Liver (tissue), 9 donors: ENCODE results near the gene C11orf68. TPM values are rescaled to one million over a fixed set of nuclear protein-coding genes. Genes with fewer than 3 reads are reported as not detected.

ENCODE experiments used
- DNase-seq: peaks from one replicate; pipeline ENCODE4 v3.0.0-alpha.2; 2017; ENCODE audit warnings: low spot score
- H3K27ac ChIP-seq, 2 donors: one replicate each; pipeline ENCODE4 v1.7.0; 2013; ENCODE audit warnings: inconsistent platforms in 2 of 2, low read length in 2 of 2, control low read depth in 1 of 2, low read depth in 1 of 2, mild to moderate bottlenecking in 1 of 2
- H3K27me3 ChIP-seq, 4 donors: one replicate each; pipeline versions ENCODE4 v1.6.1 to v1.7.0; 2013; ENCODE audit warnings: low read length in 3 of 4, inconsistent platforms in 1 of 4, mild to moderate bottlenecking in 1 of 4, moderate library complexity in 1 of 4; ENCODE audit not compliant: control insufficient read depth in 4 of 4, insufficient read depth in 4 of 4
- H3K36me3 ChIP-seq, 4 donors: one replicate each; pipeline versions ENCODE4 v1.6.1 to v1.7.0; 2013; ENCODE audit warnings: low read length in 3 of 4, mild to moderate bottlenecking in 3 of 4, low read depth in 1 of 4, moderate library complexity in 1 of 4; ENCODE audit not compliant: control insufficient read depth in 4 of 4, insufficient read depth in 3 of 4
- H3K4me1 ChIP-seq, 4 donors: one replicate each; pipeline versions ENCODE4 v1.6.1 to v1.7.0; 2013; ENCODE audit warnings: low read length in 3 of 4, mild to moderate bottlenecking in 3 of 4, moderate library complexity in 1 of 4; ENCODE audit not compliant: control insufficient read depth in 4 of 4, insufficient read depth in 4 of 4
- H3K4me3 ChIP-seq, 3 donors: one replicate each; pipeline versions ENCODE4 v1.6.1 to v1.7.0; 2013; ENCODE audit warnings: low read length in 3 of 3, control low read depth in 1 of 3, low read depth in 1 of 3, mild to moderate bottlenecking in 1 of 3
- H3K9ac ChIP-seq, 2 donors: one replicate each; pipeline ENCODE4 v1.7.0; 2013; ENCODE audit warnings: low read length in 2 of 2, mild to moderate bottlenecking in 2 of 2, moderate library complexity in 2 of 2, control low read depth in 1 of 2, low read depth in 1 of 2
- H3K9me3 ChIP-seq, 4 donors: one replicate each; pipeline versions ENCODE4 v1.6.1 to v1.7.0; 2013; ENCODE audit warnings: low read length in 3 of 4; ENCODE audit not compliant: control insufficient read depth in 4 of 4
- EGR1 ChIP-seq, 2 donors: IDR thresholded peaks; 2 replicates each; pipeline ENCODE4 v1.6.1; 2016 to 2018; ENCODE audit warnings: antibody characterized with exemption in 2 of 2, low read depth in 2 of 2
- FOXA1 ChIP-seq: IDR thresholded peaks from 2 replicates; pipeline ENCODE4 v1.6.1; 2016; ENCODE audit warnings: antibody characterized with exemption
- FOXA2 ChIP-seq: IDR thresholded peaks from 2 replicates; pipeline ENCODE4 v1.6.1; 2016; ENCODE audit warnings: antibody characterized with exemption
- GABPA ChIP-seq, 2 donors: IDR thresholded peaks in 1 of 2; conservative IDR thresholded peaks in 1 of 2; 2 replicates each; pipeline ENCODE4 v1.6.1; 2016; ENCODE audit warnings: antibody characterized with exemption in 2 of 2, mild to moderate bottlenecking in 1 of 2, moderate library complexity in 1 of 2
- HNF4A ChIP-seq, 2 donors: conservative IDR thresholded peaks; 2 replicates each; pipeline ENCODE4 v1.6.1; 2016; ENCODE audit warnings: antibody characterized with exemption in 2 of 2, mild to moderate bottlenecking in 2 of 2
- HNF4G ChIP-seq: IDR thresholded peaks from 2 replicates; pipeline ENCODE4 v1.6.1; 2016; ENCODE audit warnings: antibody characterized with exemption
- JUND ChIP-seq, 2 donors: IDR thresholded peaks; 2 replicates each; pipeline ENCODE4 v1.6.1; 2016; ENCODE audit warnings: antibody characterized with exemption in 2 of 2
- NR2F2 ChIP-seq: IDR thresholded peaks from 2 replicates; pipeline ENCODE4 v1.6.1; 2016; ENCODE audit warnings: antibody characterized with exemption
- SP1 ChIP-seq: IDR thresholded peaks from 2 replicates; pipeline ENCODE4 v1.6.1; 2018; ENCODE audit warnings: antibody characterized with exemption, mild to moderate bottlenecking
- TAF1 ChIP-seq: conservative IDR thresholded peaks from 2 replicates; pipeline ENCODE4 v1.6.1; 2016; ENCODE audit warnings: antibody characterized with exemption, mild to moderate bottlenecking
- YY1 ChIP-seq: IDR thresholded peaks from 2 replicates; pipeline ENCODE4 v1.6.1; 2016; ENCODE audit warnings: antibody characterized with exemption, mild to moderate bottlenecking
- WGBS: extraction: QIAGEN DNeasy Blood & Tissue Kit; methylation state at CpG from one replicate; pipeline ENCODE4 v1.1.7; 2013; 5-methylcytosine and 5-hydroxymethylcytosine counted together
- polyA plus RNA-seq, 2 donors: library from polyadenylated mRNA; stranded (reverse) in 1 of 2; unstranded in 1 of 2; fragments of 200-250 nt in 1 of 2; fragments of >200 nt in 1 of 2; fragmentation: Nextera tagmentation in 1 of 2; extraction: Ambion mirVana in 1 of 2; gene quantifications; one replicate each; pipeline versions ENCODE4 v1.2.1 to v1.2.3, GENCODE V29; 2013 to 2015
- total RNA-seq, 2 donors: library from RNA; depleted of rRNA; stranded (reverse); fragments of >200 nt; gene quantifications; one replicate each; pipeline ENCODE4 v1.2.3, GENCODE V29; 2014
- TF ChIP-seq, protein P1 (sequence below): fragments of 150-350 bp; IDR thresholded peaks from 2 replicates; pipeline ENCODE4 v1.5.1; 2017; ENCODE audit warnings: improper control_type of control experiment, low read depth, low read length; ENCODE audit not compliant: missing input control
- TF ChIP-seq, protein P2 (sequence below): IDR thresholded peaks from 2 replicates; pipeline ENCODE4 v1.6.1; 2016; ENCODE audit warnings: antibody characterized with exemption
- TF ChIP-seq, protein P3 (sequence below): IDR thresholded peaks from 2 replicates; pipeline ENCODE4 v1.6.1; 2016; ENCODE audit warnings: antibody characterized with exemption
- TF ChIP-seq, protein P4 (sequence below): IDR thresholded peaks from 2 replicates; pipeline ENCODE4 v1.6.1; 2016; ENCODE audit warnings: antibody characterized with exemption, mild to moderate bottlenecking
- TF ChIP-seq, protein P5 (sequence below): IDR thresholded peaks from 2 replicates; pipeline ENCODE4 v1.6.1; 2016; ENCODE audit warnings: antibody characterized with exemption
- donor health status: healthy.
- donor health status: healthy.
- donor health status: healthy.
- donor health status: healthy.
- donor health status: healthy.

Gene C11orf68
- total and polyA plus RNA-seq, 4 donors, result 4.4 to 15.4 (median 11.2) TPM

DNA sequence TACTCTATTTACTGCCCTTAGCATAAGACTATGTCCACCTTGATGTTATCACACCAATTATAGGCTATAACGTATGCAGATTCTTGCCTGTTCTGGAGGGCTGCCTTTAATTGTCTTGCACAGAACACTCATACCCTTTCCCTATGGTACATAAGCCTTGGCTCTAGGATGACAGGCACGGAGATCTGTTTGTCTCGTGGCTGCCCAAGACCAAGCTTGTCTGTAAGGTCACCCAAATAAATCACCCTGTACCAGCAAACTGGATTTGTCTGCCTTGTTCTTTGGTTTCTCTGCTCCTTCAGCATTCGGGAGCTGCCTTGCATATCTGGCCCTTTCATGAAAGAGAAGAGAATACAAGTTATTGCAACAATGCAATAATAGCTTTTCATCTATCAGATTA lies 18.9 kb upstream of the C11orf68 start:
- TF ChIP-seq, protein P1, sequence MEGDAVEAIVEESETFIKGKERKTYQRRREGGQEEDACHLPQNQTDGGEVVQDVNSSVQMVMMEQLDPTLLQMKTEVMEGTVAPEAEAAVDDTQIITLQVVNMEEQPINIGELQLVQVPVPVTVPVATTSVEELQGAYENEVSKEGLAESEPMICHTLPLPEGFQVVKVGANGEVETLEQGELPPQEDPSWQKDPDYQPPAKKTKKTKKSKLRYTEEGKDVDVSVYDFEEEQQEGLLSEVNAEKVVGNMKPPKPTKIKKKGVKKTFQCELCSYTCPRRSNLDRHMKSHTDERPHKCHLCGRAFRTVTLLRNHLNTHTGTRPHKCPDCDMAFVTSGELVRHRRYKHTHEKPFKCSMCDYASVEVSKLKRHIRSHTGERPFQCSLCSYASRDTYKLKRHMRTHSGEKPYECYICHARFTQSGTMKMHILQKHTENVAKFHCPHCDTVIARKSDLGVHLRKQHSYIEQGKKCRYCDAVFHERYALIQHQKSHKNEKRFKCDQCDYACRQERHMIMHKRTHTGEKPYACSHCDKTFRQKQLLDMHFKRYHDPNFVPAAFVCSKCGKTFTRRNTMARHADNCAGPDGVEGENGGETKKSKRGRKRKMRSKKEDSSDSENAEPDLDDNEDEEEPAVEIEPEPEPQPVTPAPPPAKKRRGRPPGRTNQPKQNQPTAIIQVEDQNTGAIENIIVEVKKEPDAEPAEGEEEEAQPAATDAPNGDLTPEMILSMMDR, result no peak
- TF ChIP-seq, protein P2, sequence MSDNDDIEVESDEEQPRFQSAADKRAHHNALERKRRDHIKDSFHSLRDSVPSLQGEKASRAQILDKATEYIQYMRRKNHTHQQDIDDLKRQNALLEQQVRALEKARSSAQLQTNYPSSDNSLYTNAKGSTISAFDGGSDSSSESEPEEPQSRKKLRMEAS, result no peak
- TF ChIP-seq GABPA (IDR thresholded peaks at IDR 0.05 in 1 of 2, conservative IDR thresholded peaks at IDR 0.05 in 1 of 2), result no peak
- no peak for TF ChIP-seq FOXA2
- TF ChIP-seq EGR1 (IDR thresholded peaks at IDR 0.05; ENCODE audit: low read depth in 2 of 2), result no peak
- TF ChIP-seq TAF1, result no peak
- TF ChIP-seq, protein P3, sequence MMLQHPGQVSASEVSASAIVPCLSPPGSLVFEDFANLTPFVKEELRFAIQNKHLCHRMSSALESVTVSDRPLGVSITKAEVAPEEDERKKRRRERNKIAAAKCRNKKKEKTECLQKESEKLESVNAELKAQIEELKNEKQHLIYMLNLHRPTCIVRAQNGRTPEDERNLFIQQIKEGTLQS, result no peak
- TF ChIP-seq SP1, result no peak
- no peak for TF ChIP-seq FOXA1
- TF ChIP-seq HNF4A (conservative IDR thresholded peaks at IDR 0.05), result no peak
- TF ChIP-seq, protein P4, sequence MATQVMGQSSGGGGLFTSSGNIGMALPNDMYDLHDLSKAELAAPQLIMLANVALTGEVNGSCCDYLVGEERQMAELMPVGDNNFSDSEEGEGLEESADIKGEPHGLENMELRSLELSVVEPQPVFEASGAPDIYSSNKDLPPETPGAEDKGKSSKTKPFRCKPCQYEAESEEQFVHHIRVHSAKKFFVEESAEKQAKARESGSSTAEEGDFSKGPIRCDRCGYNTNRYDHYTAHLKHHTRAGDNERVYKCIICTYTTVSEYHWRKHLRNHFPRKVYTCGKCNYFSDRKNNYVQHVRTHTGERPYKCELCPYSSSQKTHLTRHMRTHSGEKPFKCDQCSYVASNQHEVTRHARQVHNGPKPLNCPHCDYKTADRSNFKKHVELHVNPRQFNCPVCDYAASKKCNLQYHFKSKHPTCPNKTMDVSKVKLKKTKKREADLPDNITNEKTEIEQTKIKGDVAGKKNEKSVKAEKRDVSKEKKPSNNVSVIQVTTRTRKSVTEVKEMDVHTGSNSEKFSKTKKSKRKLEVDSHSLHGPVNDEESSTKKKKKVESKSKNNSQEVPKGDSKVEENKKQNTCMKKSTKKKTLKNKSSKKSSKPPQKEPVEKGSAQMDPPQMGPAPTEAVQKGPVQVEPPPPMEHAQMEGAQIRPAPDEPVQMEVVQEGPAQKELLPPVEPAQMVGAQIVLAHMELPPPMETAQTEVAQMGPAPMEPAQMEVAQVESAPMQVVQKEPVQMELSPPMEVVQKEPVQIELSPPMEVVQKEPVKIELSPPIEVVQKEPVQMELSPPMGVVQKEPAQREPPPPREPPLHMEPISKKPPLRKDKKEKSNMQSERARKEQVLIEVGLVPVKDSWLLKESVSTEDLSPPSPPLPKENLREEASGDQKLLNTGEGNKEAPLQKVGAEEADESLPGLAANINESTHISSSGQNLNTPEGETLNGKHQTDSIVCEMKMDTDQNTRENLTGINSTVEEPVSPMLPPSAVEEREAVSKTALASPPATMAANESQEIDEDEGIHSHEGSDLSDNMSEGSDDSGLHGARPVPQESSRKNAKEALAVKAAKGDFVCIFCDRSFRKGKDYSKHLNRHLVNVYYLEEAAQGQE, result no peak
- TF ChIP-seq, protein P5, sequence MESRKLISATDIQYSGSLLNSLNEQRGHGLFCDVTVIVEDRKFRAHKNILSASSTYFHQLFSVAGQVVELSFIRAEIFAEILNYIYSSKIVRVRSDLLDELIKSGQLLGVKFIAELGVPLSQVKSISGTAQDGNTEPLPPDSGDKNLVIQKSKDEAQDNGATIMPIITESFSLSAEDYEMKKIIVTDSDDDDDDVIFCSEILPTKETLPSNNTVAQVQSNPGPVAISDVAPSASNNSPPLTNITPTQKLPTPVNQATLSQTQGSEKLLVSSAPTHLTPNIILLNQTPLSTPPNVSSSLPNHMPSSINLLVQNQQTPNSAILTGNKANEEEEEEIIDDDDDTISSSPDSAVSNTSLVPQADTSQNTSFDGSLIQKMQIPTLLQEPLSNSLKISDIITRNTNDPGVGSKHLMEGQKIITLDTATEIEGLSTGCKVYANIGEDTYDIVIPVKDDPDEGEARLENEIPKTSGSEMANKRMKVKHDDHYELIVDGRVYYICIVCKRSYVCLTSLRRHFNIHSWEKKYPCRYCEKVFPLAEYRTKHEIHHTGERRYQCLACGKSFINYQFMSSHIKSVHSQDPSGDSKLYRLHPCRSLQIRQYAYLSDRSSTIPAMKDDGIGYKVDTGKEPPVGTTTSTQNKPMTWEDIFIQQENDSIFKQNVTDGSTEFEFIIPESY, result no peak
- no peak for TF ChIP-seq NR2F2
- TF ChIP-seq HNF4G, result no peak
- no peak for TF ChIP-seq JUND (IDR thresholded peaks at IDR 0.05)
- no peak for TF ChIP-seq YY1
- WGBS, result 53% methylated on average over 4 of the region's 4 CpGs
- no peaks in the 10 kb centered on the region for H3K36me3 ChIP-seq

DNA sequence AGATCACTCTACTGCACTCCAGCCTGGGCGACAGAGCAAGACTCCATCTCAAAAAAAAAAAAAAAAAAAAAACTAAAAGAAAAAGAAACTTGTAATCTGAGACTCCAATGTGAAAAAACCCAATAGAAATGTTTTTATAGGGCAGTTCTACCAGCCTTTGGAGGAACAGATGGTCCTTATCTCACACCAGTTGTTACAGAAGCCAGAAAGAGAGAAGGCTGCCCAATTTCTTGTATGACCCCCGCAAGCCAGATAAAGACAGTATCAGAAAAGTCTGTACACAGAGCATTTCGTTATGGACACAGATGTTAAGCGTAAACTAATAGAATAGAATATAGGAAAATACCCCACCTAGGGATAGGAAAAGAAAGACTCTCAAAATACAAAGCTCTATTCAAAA lies 15.2 kb upstream of the C11orf68 start:
- Histone ChIP-seq H3K27ac (no peak overlapping the region), H3K4me3 (no peak overlapping the region), H3K36me3 (no peaks in the 10 kb centered on the region), H3K9ac (no peak overlapping the region), H3K4me1 (no peaks in the 10 kb centered on the region), H3K27me3 (no peaks in the 10 kb centered on the region), H3K9me3 (no peaks in the 10 kb centered on the region)
- 84% methylated on average over 4 of the region's 4 CpGs for WGBS
- no peak for DNase-seq
- TF ChIP-seq, protein P1, result no peak
- TF ChIP-seq FOXA2 (no peak), SP1 (no peak), TAF1 (no peak), GABPA (IDR thresholded peaks at IDR 0.05 in 1 of 2, conservative IDR thresholded peaks at IDR 0.05 in 1 of 2) (no peak), FOXA1 (no peak), HNF4A (conservative IDR thresholded peaks at IDR 0.05) (no peak)
- TF ChIP-seq, protein P4, result no peak

More for the DNA sequence above, 18.9 kb upstream of the C11orf68 start:
- H3K9ac ChIP-seq, result no peak overlapping the region
- H3K27me3 ChIP-seq, result no peaks in the 10 kb centered on the region
- no peak overlapping the region for H3K27ac ChIP-seq
- DNase-seq, result no peak
- no peaks in the 10 kb centered on the region for H3K9me3 ChIP-seq
- H3K4me1 ChIP-seq, result peaks cover 0 to 2% (median 0%) of the 10 kb centered on the region in 4 donors
- no peak overlapping the region for H3K4me3 ChIP-seq
